PC-3 (cell line): ENCODE results near the gene PACRG.

Experiments
- EZH2 ChIP-seq: fragments of 300-600 bp; sonication (generic); IDR thresholded peaks from one replicate; pipeline ENCODE4 v1.6.1; 2017; ENCODE audit warnings: antibody characterized with exemption, mild to moderate bottlenecking, low read length; ENCODE audit not compliant: unreplicated experiment
- TF ChIP-seq, protein P1 (sequence below): fragments of 300-600 bp; sonication (generic); conservative IDR thresholded peaks from 2 replicates; pipeline ENCODE4 v1.5.1; 2017; ENCODE audit warnings: antibody characterized with exemption, low read depth, mild to moderate bottlenecking, low read length

- TF ChIP-seq EZH2 = no peak
- TF ChIP-seq, protein P1, sequence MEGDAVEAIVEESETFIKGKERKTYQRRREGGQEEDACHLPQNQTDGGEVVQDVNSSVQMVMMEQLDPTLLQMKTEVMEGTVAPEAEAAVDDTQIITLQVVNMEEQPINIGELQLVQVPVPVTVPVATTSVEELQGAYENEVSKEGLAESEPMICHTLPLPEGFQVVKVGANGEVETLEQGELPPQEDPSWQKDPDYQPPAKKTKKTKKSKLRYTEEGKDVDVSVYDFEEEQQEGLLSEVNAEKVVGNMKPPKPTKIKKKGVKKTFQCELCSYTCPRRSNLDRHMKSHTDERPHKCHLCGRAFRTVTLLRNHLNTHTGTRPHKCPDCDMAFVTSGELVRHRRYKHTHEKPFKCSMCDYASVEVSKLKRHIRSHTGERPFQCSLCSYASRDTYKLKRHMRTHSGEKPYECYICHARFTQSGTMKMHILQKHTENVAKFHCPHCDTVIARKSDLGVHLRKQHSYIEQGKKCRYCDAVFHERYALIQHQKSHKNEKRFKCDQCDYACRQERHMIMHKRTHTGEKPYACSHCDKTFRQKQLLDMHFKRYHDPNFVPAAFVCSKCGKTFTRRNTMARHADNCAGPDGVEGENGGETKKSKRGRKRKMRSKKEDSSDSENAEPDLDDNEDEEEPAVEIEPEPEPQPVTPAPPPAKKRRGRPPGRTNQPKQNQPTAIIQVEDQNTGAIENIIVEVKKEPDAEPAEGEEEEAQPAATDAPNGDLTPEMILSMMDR = no peak
Measured at GRCh38 chr6:163149279-163149848, 421.6 kb downstream of the PACRG start.
